NK-92 (cell line): ENCODE data around the gene VASN.

ENCODE experiments used
- DNase-seq: peaks from one replicate; lab custom pipeline; 2025; ENCODE audit not compliant: unreplicated experiment; lab: John Stamatoyannopoulos, UW

VASN gene

DNA sequence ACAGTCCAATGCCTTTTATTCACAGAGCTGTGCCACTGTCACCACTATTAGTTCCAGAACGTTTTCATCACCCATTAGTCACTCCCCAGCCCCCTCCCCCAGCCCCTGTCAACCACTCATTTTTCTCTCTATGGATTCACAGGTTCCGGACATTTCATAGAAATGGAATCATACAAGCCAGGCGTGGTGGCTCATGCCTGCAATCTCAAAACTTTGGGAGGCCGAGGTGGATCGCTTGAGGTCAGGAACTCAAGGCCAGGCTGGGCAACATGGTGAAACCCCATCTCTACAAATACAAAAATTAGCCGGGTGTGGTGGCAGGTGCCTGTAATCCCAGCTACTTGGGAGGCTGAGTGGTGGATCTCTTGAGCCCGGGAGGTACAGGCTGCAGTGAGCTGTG, 19.8 kb upstream of the VASN start:
- DNase-seq: no peak

DNA sequence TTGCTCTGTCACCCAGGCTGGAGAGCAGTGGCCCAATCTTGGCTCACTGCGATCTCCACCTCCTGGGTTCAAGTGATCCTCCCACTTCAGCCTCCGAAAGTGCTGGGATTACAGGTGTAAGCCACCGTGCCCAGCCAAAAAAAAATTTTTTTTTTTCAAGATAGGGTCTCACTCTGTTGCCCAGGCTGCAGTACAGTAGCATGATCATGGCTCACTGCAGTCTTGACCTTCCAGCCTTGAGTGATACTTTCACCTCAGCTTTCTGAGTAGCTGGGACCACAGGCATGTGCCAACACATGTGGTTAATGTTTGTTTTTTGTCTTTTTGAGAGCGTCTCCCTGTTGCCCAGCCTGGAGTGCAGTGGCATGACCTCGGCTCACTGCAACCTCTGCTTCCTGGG, 18.8 kb upstream of the VASN start:
- DNase-seq: no peak

DNA sequence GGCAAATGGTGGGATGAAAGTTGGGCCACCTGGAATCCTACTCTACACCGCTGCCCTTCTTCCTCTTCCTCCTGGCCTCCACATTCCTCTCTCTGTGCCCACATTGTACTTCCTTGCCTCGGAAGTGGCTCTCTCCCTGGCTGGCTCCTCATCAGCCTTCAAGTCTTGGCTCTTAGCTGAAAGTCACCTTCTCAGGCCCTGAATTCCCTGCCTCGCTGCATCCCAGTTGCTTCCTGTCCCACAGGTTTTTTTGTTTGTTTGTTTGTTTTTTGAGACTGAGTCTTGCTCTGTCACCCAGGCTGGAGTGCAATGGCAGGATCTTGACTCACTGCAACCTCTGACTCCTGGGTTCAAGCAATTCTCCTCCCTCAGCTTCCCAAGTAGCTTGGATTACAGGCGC, 18.0 kb upstream of the VASN start:
- DNase-seq: no peak

DNA sequence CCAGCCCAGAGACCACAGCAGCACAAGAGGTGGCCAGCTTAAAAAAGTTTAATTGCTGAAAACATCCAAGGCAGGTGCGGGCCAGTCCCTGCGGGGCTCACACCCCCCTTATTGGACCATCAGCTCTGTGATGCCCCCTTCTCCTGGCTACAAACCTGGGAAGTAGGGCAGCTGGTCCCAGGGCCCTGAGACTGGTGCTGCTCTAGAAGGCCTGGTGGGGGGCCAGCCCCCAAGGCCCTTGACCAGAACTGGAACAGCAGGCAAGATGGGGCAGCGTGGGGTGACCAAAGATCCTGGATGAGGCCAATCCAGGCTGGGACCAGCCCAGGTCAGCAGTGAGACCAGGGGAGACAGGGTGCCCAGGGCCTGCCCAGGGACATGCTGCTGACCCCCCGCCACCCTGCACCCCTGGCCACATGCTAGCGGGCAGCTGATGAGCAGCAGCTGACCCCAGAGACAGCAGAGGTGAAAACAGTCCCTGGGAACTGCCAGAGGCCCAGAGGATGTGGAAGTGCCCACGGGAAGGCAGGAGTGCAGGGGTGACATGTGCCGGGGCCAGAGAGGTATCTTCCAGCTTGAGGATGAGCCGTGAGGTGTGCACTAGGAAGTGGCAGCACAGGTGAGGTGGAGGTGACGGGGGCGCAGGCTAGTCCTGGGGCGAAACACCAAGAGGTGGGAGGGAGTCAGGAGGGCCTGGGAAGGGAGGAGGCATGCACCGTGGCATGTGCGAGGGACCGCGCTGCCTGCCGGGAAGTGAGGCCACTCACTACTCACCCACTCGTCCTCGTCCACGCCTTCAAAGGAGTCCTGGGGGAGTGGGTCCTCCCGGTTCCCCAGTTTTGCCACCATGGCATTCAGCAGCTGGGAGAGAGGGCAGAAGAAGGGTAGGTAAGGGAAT, 16.9 kb upstream of the VASN start:
- DNase-seq: no peak

DNA sequence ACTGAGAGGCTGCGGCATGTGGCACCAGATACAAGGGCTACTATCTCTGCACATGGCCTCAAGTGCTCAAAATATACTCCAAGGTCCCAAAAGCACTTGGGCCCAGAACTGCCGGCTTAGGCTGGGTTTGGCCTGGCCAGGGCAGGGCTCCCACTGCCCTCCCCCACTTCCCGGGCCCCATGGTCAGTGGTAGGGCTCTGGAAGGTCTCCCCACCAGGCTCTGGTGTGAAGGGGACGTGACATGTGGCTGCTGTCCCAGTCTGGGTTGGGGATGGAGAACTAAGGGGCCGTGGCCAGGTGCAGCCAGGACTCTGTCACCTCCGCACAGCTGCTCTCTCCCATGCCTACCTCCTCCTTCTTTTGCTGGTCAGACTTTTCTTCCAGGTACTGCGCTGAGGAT, 14.8 kb upstream of the VASN start:
- DNase-seq: no peak

DNA sequence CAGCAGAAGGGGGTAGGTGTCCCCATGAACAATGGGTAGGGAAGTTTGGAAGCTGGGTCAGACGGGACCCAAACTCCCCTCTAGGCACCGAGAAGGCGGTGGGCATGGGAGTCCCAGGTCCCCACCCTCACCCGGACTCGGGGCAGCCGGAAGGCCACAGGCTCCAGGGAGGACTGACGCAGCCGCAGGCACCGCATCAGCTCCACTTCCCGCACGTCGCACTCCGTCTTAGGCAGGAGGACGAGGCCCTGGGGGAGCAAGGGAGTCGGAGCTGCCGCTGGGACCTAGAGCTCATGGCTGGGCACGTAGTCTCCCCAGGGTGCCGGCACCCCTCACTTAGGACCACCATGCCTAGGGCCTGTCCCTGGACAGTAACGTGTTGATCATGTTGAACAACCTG, 13.4 kb upstream of the VASN start:
- DNase-seq: no peak

DNA sequence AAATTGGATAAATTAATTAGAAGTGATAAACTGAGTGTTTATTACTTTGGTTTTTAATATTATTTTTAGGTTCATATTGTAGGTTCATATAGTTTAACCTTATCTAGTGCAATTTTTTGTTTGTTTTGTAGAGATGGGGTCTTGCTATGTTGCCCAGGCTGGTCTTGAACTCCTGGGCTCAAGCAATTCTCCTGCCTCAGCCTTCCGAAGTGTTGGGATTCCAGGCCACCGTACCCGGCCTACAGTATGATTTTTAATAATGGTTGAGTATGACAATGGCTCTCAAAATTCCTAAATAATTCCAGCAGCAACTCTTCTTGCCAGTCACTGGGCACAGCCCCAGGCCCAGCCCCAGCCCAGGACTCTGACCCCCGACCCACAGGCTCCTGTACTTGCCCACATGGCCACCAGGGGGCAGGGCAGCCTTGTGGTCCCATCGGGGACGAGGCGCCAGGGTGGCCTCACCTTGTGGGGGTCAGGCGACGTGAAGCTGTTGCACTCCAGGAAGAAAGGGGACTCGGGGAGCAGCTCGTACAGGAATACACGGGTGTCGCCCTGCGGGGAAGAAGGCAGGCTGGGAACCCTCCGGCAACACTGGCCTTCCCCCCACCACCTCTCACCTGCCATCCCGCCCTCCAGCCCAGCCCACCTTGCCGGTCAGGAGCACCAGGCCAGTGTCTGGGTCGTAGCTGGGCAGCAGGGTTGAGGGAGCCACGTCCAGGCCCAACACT, 12.7 kb upstream of the VASN start:
- DNase-seq: no peak

- no peak for DNase-seq
Measured at GRCh38 chr16:4359914-4360313, 11.7 kb upstream of the VASN start.

GRCh38 chr16:4360538-4361021, 11.1 kb upstream of the VASN start:
- DNase-seq: no peak

- no peak for DNase-seq
Measured at GRCh38 chr16:4361033-4361943, 10.4 kb upstream of the VASN start.

- DNase-seq: no peak
Measured at GRCh38 chr16:4361944-4362311, 9.7 kb upstream of the VASN start.

DNA sequence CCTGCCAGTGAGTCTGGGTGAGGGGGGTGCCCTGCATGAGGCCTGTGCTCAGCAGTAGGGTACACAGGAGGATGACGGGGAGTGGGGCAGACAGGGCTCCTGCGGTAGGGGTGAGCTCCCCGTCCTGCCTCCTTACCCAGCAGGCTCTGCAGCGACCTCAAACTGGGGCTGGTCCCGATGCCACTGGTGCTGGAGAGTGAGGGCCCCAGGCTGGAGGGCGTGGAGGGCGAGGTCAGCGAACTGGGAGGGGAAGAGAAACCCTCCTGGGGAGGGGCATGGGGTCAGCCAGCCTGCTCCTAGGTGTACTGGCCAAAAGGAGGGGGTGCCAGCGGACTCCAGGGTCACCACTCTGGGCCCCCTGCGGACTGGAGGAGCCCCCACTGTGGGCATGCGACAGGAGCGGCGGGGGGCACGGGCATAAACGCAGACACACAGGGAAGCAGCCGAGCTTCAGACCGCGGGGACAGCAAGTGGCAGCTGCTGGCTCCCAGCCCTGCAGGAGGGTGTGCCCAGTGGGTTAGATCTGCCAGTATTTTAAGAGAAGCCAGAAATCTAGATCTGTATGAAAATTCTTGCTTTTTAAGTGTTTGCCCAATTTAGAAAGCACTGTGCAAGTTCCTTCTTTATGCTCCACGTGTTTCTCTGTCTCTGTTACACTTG, 9.0 kb upstream of the VASN start:
- no peak for DNase-seq

DNA sequence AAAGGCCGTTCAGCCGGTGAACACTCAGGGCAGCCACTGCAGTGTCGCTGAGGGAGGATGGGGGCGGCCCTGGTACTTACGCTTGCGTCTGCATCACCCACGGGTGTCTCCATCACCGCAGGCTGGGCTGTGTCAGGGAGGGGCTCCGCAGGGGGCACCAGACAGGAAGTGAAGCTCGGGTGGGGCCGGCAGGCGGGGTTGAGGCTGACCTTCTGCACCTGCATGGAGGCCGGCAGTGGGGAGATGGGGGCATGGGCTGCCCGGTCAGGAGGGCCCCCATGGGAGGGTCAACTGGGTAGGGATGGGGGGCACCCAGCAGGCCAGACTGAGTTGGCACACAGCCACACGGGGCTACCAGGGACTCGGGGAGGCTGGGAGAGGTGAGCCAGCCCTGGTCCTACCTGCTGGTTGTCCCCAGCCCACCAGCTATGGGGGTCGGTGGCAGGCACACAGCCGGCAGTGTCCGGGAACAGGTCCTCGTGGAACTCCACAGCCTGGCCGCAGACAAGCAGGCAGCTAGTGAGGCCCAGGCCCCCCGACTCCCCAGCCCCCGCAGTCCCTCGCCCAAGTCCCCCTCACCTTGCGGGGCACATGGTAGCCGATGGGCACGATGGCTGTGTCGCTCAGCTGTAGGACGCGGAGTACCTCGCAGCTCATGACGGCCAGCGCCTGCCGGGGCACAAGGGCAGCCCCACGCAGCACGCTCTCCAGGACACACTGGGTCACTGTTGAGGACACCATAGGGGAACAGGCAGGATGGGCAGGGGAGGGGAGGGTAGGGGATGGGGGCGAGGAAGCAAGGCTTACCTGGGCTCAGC, 7.2 kb upstream of the VASN start:
- no peak for DNase-seq

GRCh38 chr16:4365014-4365406, 6.6 kb upstream of the VASN start:
- no peak for DNase-seq

- no peak for DNase-seq
Measured at GRCh38 chr16:4365615-4366014, 6.0 kb upstream of the VASN start.

GRCh38 chr16:4366016-4366415, 5.6 kb upstream of the VASN start:
- no peak for DNase-seq

DNA sequence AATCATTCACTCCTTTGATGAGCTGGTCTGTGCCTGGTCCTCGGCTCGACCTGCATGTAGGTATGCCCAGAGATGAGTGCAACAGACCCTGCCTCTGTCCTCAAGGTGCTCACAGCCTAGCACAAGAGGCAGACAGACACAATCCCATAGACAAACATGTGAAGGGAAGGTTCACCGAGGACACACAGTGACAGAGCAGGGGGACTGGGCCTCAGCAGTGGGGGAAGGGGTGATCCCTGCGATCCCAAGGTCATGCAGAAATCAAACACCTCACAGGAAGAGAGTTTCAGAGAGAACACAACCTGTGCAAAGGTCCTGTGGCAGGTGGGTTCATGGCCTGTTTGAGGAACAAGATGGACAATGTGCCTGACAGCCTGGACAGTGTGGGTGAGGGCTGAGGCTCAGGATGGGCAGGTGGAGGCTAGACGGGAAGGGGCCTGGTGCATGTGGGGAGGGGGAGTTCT, 4.2 kb upstream of the VASN start:
- DNase-seq: no peak

GRCh38 chr16:4369007-4369733, 2.5 kb upstream of the VASN start:
- no peak for DNase-seq

DNA sequence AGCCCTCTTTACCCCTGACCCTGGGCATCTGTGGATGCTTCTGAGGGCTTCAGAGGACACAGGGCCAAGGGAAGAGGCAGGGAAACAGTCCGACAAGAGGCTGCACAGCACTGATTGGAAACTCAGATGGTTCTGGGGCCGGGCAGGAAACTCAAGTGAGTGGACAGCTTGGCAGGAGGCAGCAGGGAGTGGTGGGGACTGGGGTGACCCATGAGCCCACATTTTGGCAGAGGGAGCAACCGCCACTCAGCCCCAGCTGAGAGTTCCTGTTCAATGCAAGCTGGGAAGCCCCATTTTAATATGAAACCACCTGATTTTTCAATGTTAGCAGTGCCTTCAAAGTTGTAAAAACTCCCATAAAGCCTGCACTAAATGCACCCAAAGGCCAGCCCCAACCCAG, 1.5 kb upstream of the VASN start:
- no peak for DNase-seq
